Smooth muscle cell (in vitro differentiated cells): ENCODE measurements around the gene TP53BP2. TPM values are rescaled to one million over a fixed set of nuclear protein-coding genes. Genes with fewer than 3 reads are reported as not detected.
"Not testable (repeated sequence)": the region's sequence is repeated elsewhere in the genome, so short reads cannot be mapped to it uniquely, and the experiment has no call there.

Experiments used
- DNase-seq: peaks from one replicate; lab custom pipeline; 2025; ENCODE audit not compliant: unreplicated experiment; lab: John Stamatoyannopoulos, UW
- H2AFZ ChIP-seq: fragments of 200-600 bp; sonication (generic); 2 replicates; pipeline ENCODE4 v1.6.0; 2016; ENCODE audit warnings: antibody characterized with exemption, low read depth, mild to moderate bottlenecking
- H3F3A ChIP-seq: fragments of 200-600 bp; sonication (generic); 2 replicates; pipeline ENCODE4 v1.6.0; 2017; ENCODE audit warnings: antibody characterized with exemption, low read depth
- H3K27ac ChIP-seq: fragments of 200-600 bp; sonication (generic); 2 replicates; pipeline ENCODE4 v1.5.1; 2016; ENCODE audit warnings: low read depth, mild to moderate bottlenecking
- H3K27me3 ChIP-seq: fragments of 200-600 bp; sonication (generic); 2 replicates; pipeline ENCODE4 v1.6.1; 2016; ENCODE audit warnings: low read depth, mild to moderate bottlenecking
- H3K36me3 ChIP-seq: fragments of 200-600 bp; sonication (generic); 2 replicates; pipeline ENCODE4 v1.5.1; 2016; ENCODE audit warnings: low read depth
- H3K4me1 ChIP-seq: fragments of 200-600 bp; sonication (generic); 2 replicates; pipeline ENCODE4 v1.5.1; 2016; ENCODE audit warnings: low read depth
- H3K4me2 ChIP-seq: fragments of 200-600 bp; sonication (generic); 2 replicates; pipeline ENCODE4 v1.6.0; 2016; ENCODE audit warnings: mild to moderate bottlenecking
- H3K4me3 ChIP-seq: fragments of 200-600 bp; sonication (generic); 2 replicates; pipeline ENCODE4 v1.5.1; 2016; ENCODE audit warnings: mild to moderate bottlenecking
- H3K79me2 ChIP-seq: fragments of 200-600 bp; sonication (generic); 2 replicates; pipeline ENCODE4 v1.6.0; 2016; ENCODE audit warnings: low read depth, mild to moderate bottlenecking
- H3K9ac ChIP-seq: fragments of 200-600 bp; sonication (generic); 2 replicates; pipeline ENCODE4 v1.6.0; 2016; ENCODE audit warnings: low read depth
- H3K9me3 ChIP-seq: fragments of 200-600 bp; sonication (generic); replicated peaks from 2 replicates; pipeline ENCODE4 v1.5.1; 2016; ENCODE audit warnings: low read depth
- H4K20me1 ChIP-seq: fragments of 200-600 bp; sonication (generic); 2 replicates; pipeline ENCODE4 v1.6.0; 2016; ENCODE audit warnings: low read depth
- CTCF ChIP-seq: fragments of 200-600 bp; sonication (generic); IDR thresholded peaks from 2 replicates; pipeline ENCODE4 v1.5.1; 2017; ENCODE audit warnings: borderline replicate concordance, mild to moderate bottlenecking, antibody characterized with exemption; ENCODE audit not compliant: insufficient read depth, poor library complexity, severe bottlenecking
- WGBS: methylation state at CpG from one replicate; pipeline ENCODE4 v1.1.7; 2016; ENCODE audit warnings: low lambda C conversion rate; 5-methylcytosine and 5-hydroxymethylcytosine counted together
- polyA plus RNA-seq: library from polyadenylated mRNA; unstranded; fragments of >200 nt; fragmentation: Nextera tagmentation; extraction: Ambion mirVana; gene quantifications from 2 replicates; pipeline ENCODE4 v1.2.1, GENCODE V29; 2016
- total RNA-seq: library from RNA; depleted of rRNA; stranded (reverse); fragments of >200 nt; gene quantifications from 2 replicates; pipeline ENCODE4 v1.2.3, GENCODE V29; 2014

The TP53BP2 gene
- total and polyA plus RNA-seq, 2 experiments from 2014 or later = 11.8 to 30.8 TPM

GRCh38 chr1:223870617-223871574 lies 25.1 kb upstream of the TP53BP2 start:
- Histone ChIP-seq H3K4me2 (peak overlapping the region; percentile 55), H3K9me3 (no peaks in the 10 kb centered on the region), H3K27ac (no peak overlapping the region), H3K4me1 (peaks cover 6% of the 10 kb centered on the region), H3K9ac (no peak overlapping the region), H3F3A (peaks cover 12% of the 10 kb centered on the region), H3K4me3 (no peak overlapping the region), H3K36me3 (no peaks in the 10 kb centered on the region), H3K79me2 (no peaks in the 10 kb centered on the region), H3K27me3 (no peaks in the 10 kb centered on the region), H2AFZ (peak overlapping the region; percentile 45), H4K20me1 (no peaks in the 10 kb centered on the region)
- no peak for DNase-seq
- WGBS = 59% methylated on average over 14 of the region's 14 CpGs
- no peak for TF ChIP-seq CTCF

DNA sequence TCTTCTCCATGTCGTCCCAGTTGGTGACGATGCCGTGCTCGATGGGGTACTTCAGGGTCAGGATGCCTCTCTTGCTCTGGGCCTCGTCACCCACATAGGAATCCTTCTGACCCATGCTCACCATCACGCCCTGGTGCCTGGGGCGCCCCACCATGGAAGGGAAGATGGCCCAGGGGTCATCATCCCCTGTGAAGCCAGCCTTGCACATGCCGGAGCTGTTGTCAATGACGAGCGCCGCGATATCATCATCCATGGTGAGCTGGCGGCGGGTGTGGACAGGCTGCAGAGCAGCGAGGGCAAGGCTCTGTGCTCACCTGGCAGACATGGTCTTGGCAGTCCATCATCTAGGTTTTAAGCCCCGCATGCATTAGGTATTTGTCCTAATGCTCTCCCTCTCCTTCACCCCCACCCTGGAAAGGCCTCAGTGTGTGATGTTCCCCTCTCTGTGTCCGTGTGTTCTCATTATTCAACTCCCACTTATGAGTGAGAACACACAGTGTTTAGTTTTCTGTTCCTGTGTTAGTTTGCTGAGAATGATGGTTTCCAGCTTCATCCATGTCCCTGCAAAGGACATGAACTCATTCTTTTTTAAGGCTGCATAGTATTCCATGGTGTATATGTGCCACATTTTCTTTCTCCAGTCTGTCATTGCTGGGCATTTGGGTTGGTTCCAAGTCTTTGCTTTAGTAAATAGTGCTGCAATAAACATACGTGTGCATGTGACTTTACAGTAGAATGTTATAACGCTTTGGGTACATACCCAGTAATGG lies 19.0 kb upstream of the TP53BP2 start:
- WGBS = 97% methylated on average over 19 of the region's 19 CpGs
- not testable (repeated sequence) for H3K9me3 ChIP-seq

DNA sequence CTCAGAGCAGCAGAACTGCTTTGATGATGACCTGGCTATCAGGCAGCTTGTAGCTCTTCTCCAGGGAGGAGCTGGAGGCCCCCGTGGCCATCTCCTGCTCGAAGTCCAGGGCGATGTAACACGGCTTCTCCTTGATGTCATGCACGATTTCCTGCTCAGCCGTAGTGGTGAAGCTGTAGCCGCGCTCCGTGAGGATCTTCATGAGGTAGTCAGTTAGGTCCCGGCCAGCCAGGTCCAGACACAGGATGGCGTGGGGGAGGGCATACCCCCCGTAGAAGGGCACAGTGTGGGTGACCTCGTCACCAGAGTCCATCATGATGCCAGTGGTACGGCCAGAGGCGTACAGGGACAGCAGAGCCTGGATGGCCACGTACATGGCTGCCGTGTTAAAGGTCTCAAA lies 18.3 kb upstream of the TP53BP2 start:
- H3K36me3 ChIP-seq = no peaks in the 10 kb centered on the region
- no peaks in the 10 kb centered on the region for H3F3A ChIP-seq
- no peak overlapping the region for H2AFZ ChIP-seq
- H3K9me3 ChIP-seq = no peaks in the 10 kb centered on the region
- TF ChIP-seq CTCF = no peak
- H3K79me2 ChIP-seq = no peaks in the 10 kb centered on the region
- 98% methylated on average over 17 of the region's 17 CpGs for WGBS
- no peak for DNase-seq
- H3K4me1 ChIP-seq = no peaks in the 10 kb centered on the region
- no peak overlapping the region for H3K9ac ChIP-seq
- no peaks in the 10 kb centered on the region for H4K20me1 ChIP-seq
- H3K27ac ChIP-seq = no peak overlapping the region
- H3K4me3 ChIP-seq = no peak overlapping the region
- H3K4me2 ChIP-seq = no peak overlapping the region
- peaks cover 3% of the 10 kb centered on the region for H3K27me3 ChIP-seq

More for the DNA sequence above, 19.0 kb upstream of the TP53BP2 start:
- H2AFZ ChIP-seq, H4K20me1 ChIP-seq, H3K27me3 ChIP-seq, H3K36me3 ChIP-seq, H3K27ac ChIP-seq, H3K9ac ChIP-seq, H3F3A ChIP-seq, DNase-seq, H3K4me3 ChIP-seq, H3K79me2 ChIP-seq, H3K4me1 ChIP-seq, H3K4me2 ChIP-seq: not testable (repeated sequence)

- Histone ChIP-seq H3K4me1 (no peaks in the 10 kb centered on the region), H3K4me2 (no peak overlapping the region), H3K4me3 (no peak overlapping the region), H3K9ac (no peak overlapping the region), H4K20me1 (no peaks in the 10 kb centered on the region), H3K27ac (no peak overlapping the region), H3K27me3 (peaks cover 3% of the 10 kb centered on the region), H3K79me2 (no peaks in the 10 kb centered on the region), H3K36me3 (no peaks in the 10 kb centered on the region), H3F3A (no peaks in the 10 kb centered on the region), H2AFZ (no peak overlapping the region), H3K9me3 (no peaks in the 10 kb centered on the region)
- whole genome bisulfite sequencing = 75% methylated on average over 1 of the region's 1 CpG
- no peak for DNase-seq
- TF ChIP-seq CTCF = no peak
Observed at GRCh38 chr1:223861904-223862303, 16.2 kb upstream of the TP53BP2 start.
